CD8-positive, alpha-beta memory T cell (primary cell): ENCODE measurements around the gene ANTXR1. TPM values are rescaled to one million over a fixed set of nuclear protein-coding genes. Genes with fewer than 3 reads are reported as not detected.

Experiments
- CTCF ChIA-PET: fragments of 350-600 bp; sonication (Branson Sonifier 250); formaldehyde crosslinking; loops from one replicate; lab custom pipeline; 2021; ENCODE audit warnings: antibody characterized with exemption; lab: Charles Lee
- POLR2A ChIA-PET: fragments of 350-600 bp; sonication (Branson Sonifier 250); formaldehyde crosslinking; loops from one replicate; lab custom pipeline; 2021; ENCODE audit warnings: antibody characterized with exemption; lab: Charles Lee
- DNase-seq, 5 donors: peaks; one replicate each; pipeline versions ENCODE4 v3.0.0 to v3.0.0-alpha.2; 2020 to 2022; ENCODE audit warnings: mixed read lengths in 1 of 5
- H3K27ac ChIP-seq: one replicate; pipeline ENCODE4 v1.7.0; 2013; ENCODE audit warnings: low read depth, mild to moderate bottlenecking, low read length, moderate library complexity
- H3K27me3 ChIP-seq: 2 replicates; pipeline ENCODE4 v1.7.0; 2013; ENCODE audit warnings: low read length, mild to moderate bottlenecking; ENCODE audit not compliant: insufficient read depth, poor library complexity, severe bottlenecking
- H3K36me3 ChIP-seq: 2 replicates; pipeline ENCODE4 v1.7.0; 2013; ENCODE audit warnings: mild to moderate bottlenecking, low read length, moderate library complexity; ENCODE audit not compliant: insufficient read depth
- H3K4me1 ChIP-seq: 2 replicates; pipeline ENCODE4 v1.7.0; 2013; ENCODE audit warnings: mild to moderate bottlenecking, low read length, moderate library complexity; ENCODE audit not compliant: insufficient read depth
- H3K4me3 ChIP-seq: 2 replicates; pipeline ENCODE4 v1.7.0; 2013; ENCODE audit warnings: mild to moderate bottlenecking, low read length
- H3K9me3 ChIP-seq: 2 replicates; pipeline ENCODE4 v1.7.0; 2013; ENCODE audit warnings: mild to moderate bottlenecking, low read length
- H3K27ac Mint-ChIP-seq, 8 donors: one replicate each; pipeline ENCODE4 v1.8.0; 2020 to 2021; ENCODE audit warnings: mixed read lengths in 8 of 8, mild to moderate bottlenecking in 6 of 8, inconsistent platforms in 3 of 8, moderate library complexity in 3 of 8
- H3K27me3 Mint-ChIP-seq, 2 donors: one replicate each; pipeline ENCODE4 v1.8.0; 2020 to 2021; ENCODE audit warnings: mixed read lengths in 2 of 2, mild to moderate bottlenecking in 1 of 2, moderate library complexity in 1 of 2
- H3K36me3 Mint-ChIP-seq, 3 donors: one replicate each; pipeline ENCODE4 v1.8.0; 2020 to 2021; ENCODE audit warnings: mixed read lengths in 3 of 3, inconsistent platforms in 1 of 3, mild to moderate bottlenecking in 1 of 3
- H3K4me1 Mint-ChIP-seq, 3 donors: one replicate each; pipeline ENCODE4 v1.8.0; 2020 to 2021; ENCODE audit warnings: mixed read lengths in 3 of 3, inconsistent platforms in 1 of 3, mild to moderate bottlenecking in 1 of 3
- H3K4me3 Mint-ChIP-seq, 7 donors: one replicate each; pipeline ENCODE4 v1.8.0; 2020 to 2021; ENCODE audit warnings: mixed read lengths in 7 of 7, mild to moderate bottlenecking in 6 of 7, moderate library complexity in 4 of 7, inconsistent platforms in 2 of 7
- H3K9me3 Mint-ChIP-seq, 5 donors: one replicate each; pipeline ENCODE4 v1.8.0; 2020 to 2022; ENCODE audit warnings: mixed read lengths in 5 of 5, mild to moderate bottlenecking in 3 of 5, moderate library complexity in 2 of 5, inconsistent platforms in 1 of 5
- polyA plus RNA-seq: library from polyadenylated mRNA; unstranded; fragments of 300-500 nt; fragmentation: Illumina TruSeq; gene quantifications from one replicate; pipeline ENCODE4 v1.2.3, GENCODE V29; 2021
- total RNA-seq, 2 experiments: library from RNA; stranded (reverse); gene quantifications; one replicate each; pipeline ENCODE4 v1.2.3, GENCODE V29; 2021

Gene ANTXR1
- total and polyA plus RNA-seq, 3 experiments from 2014 or later = 0.22 to 0.27 TPM; not detected in 1

DNA sequence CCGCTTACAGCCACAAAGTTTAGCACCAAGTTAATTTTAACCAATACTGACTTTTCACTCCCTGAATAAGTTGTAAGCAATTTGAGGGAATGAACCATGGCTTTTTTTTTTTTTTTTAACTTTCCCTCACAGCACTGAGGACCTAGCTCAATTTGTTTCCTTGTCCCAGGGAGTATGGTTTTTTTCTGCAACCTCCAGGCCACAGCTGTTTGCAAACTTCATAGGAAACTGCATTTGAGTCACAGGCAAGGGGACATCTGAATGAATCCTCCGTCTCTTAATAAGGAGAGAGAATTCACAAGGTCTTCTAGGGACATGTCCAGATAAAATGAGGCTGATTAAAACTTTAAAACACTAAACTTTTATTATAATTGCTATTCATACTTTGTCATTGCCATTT, 192.5 kb downstream of the ANTXR1 start:
- no peaks in the 10 kb centered on the region for H3K4me1 ChIP-seq
- H3K27me3 Mint-ChIP-seq = peaks cover 6 to 15% of the 10 kb centered on the region in 2 donors

DNA sequence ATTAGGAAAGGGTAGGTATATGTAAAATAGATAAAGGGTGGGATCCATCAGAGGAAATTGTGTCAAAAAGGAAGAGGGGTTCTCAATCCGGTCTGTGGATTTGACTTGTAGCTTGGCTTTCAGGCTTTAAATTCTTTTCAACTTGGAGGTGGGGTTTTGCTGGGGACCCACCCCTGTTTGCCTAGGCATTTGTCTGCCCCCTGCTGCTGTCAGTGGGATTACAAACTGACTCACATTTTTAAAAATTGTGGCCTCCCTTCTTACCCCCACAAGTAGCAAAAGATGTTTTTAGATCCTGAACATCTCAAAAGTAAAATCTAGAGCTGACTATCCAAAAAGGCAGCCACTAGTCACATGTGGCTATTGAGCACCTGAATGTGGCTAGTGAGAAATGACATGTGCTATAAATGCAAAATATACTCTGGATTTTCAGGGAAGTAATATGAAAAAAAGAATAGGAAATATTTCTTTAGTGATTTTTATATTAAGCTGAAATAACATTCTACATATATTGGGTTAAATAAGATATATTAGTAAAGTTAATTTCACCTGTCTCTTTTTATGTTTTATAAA, 195.1 kb downstream of the ANTXR1 start:
- no peaks in the 10 kb centered on the region for H3K4me1 Mint-ChIP-seq
- H3K4me3 ChIP-seq = no peak overlapping the region
- H3K9me3 ChIP-seq = no peaks in the 10 kb centered on the region
- DNase-seq = no peak
- H3K36me3 Mint-ChIP-seq = no peaks in the 10 kb centered on the region
- ChIA-PET POLR2A (no interaction called here), CTCF (no interaction called here)
- H3K9me3 Mint-ChIP-seq = no peaks in the 10 kb centered on the region
- no peak overlapping the region for H3K27ac ChIP-seq
- no peaks in the 10 kb centered on the region for H3K36me3 ChIP-seq
- H3K27me3 ChIP-seq = no peaks in the 10 kb centered on the region
- no peak overlapping the region for H3K27ac Mint-ChIP-seq
- peaks cover 6 to 15% of the 10 kb centered on the region in 2 donors for H3K27me3 Mint-ChIP-seq
- no peak overlapping the region for H3K4me3 Mint-ChIP-seq
- H3K4me1 ChIP-seq = no peaks in the 10 kb centered on the region

More for the DNA sequence above, 192.5 kb downstream of the ANTXR1 start:
- ChIA-PET POLR2A (no interaction called here), CTCF (no interaction called here)
- Histone ChIP-seq H3K9me3 (no peaks in the 10 kb centered on the region), H3K36me3 (no peaks in the 10 kb centered on the region), H3K27ac (no peak overlapping the region), H3K27me3 (no peaks in the 10 kb centered on the region), H3K4me3 (no peak overlapping the region)
- DNase-seq = no peak
- no peaks in the 10 kb centered on the region for H3K4me1 Mint-ChIP-seq
- no peak overlapping the region for H3K4me3 Mint-ChIP-seq
- H3K36me3 Mint-ChIP-seq = no peaks in the 10 kb centered on the region
- H3K9me3 Mint-ChIP-seq = no peaks in the 10 kb centered on the region
- H3K27ac Mint-ChIP-seq = no peak overlapping the region

DNA sequence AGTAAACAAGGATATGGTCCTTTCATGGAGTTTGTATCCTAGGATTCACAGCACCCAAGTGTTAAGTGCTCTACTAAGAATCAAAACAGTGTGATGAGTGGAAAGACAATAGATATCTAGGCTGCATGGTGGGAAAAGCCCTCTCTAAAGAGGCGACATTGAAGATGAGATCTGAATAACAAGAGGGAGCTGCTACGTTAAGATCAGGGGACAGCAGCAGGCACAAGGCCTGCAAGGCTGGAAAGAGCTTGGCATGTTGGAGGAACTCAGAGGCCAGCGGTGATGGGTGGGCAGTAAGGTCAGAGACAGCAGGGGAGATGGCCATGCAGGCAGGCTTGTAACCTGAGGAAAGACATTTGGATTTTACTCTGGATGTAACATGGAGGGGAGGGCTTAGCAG, 196.5 kb downstream of the ANTXR1 start:
- Histone ChIP-seq H3K36me3 (no peaks in the 10 kb centered on the region), H3K27ac (no peak overlapping the region), H3K4me1 (no peaks in the 10 kb centered on the region), H3K9me3 (no peaks in the 10 kb centered on the region), H3K4me3 (no peak overlapping the region), H3K27me3 (no peaks in the 10 kb centered on the region)
- Mint-ChIP-seq H3K9me3 (no peaks in the 10 kb centered on the region), H3K36me3 (no peaks in the 10 kb centered on the region), H3K4me1 (no peaks in the 10 kb centered on the region), H3K27me3 (peaks cover 6 to 18% of the 10 kb centered on the region in 2 donors), H3K27ac (no peak overlapping the region), H3K4me3 (no peak overlapping the region)
- no peak for DNase-seq
- POLR2A ChIA-PET = no interaction called here
- CTCF ChIA-PET = no interaction called here

DNA sequence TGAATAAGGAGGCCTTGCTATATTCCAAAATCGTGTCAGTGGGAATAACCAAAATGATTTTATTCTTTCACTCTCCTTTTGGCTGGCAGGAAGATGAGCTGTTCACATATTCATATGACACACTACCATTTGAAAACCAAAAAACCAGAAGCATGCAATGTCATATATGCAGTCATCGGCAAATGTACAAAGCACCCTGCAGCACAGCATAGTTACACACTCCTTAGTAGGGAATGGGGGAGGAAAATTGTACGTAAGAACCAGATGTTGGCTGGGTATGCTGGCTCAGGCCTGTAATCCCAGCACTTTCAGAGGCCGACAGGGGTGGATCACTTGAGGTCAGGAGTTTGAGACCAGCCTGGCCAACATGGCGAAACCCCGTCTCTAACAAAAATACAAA, 197.4 kb downstream of the ANTXR1 start:
- Histone ChIP-seq H3K27me3 (no peaks in the 10 kb centered on the region), H3K4me3 (no peak overlapping the region), H3K9me3 (no peaks in the 10 kb centered on the region), H3K27ac (no peak overlapping the region), H3K4me1 (no peaks in the 10 kb centered on the region), H3K36me3 (no peaks in the 10 kb centered on the region)
- no peak for DNase-seq
- H3K27ac Mint-ChIP-seq = no peak overlapping the region
- no peaks in the 10 kb centered on the region for H3K4me1 Mint-ChIP-seq
- no peaks in the 10 kb centered on the region for H3K9me3 Mint-ChIP-seq
- no peak overlapping the region for H3K4me3 Mint-ChIP-seq
- no peaks in the 10 kb centered on the region for H3K36me3 Mint-ChIP-seq
- POLR2A ChIA-PET = no interaction called here
- CTCF ChIA-PET = no interaction called here
- H3K27me3 Mint-ChIP-seq = peaks cover 0 to 17% of the 10 kb centered on the region in 2 donors

DNA sequence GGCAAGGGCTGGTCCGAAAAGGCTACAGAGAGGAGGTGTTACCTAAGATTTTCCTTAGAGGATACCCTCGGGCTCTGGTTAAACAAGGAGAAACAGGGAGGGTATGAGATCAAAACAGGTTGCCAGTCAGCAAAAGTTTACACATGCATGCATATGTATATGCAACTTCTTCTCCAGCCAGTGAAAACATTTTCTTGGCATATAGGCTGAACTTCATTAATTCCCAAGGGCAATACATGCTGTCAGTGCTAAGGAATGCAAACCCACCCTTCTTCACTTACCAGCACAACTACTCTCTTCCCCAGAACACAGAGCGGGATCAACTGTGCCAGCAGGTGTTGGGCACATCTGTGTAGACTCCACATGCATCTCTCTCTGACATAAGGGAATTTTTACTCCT, 198.1 kb downstream of the ANTXR1 start:
- H3K27me3 Mint-ChIP-seq = peaks cover 0 to 17% of the 10 kb centered on the region in 2 donors
- no peaks in the 10 kb centered on the region for H3K4me1 ChIP-seq
- no peaks in the 10 kb centered on the region for H3K4me1 Mint-ChIP-seq
- no peak for DNase-seq
- no peaks in the 10 kb centered on the region for H3K36me3 ChIP-seq
- no peaks in the 10 kb centered on the region for H3K9me3 ChIP-seq
- H3K36me3 Mint-ChIP-seq = no peaks in the 10 kb centered on the region
- H3K27me3 ChIP-seq = no peaks in the 10 kb centered on the region
- POLR2A ChIA-PET = no interaction called here
- H3K27ac ChIP-seq = no peak overlapping the region
- CTCF ChIA-PET = no interaction called here
- no peak overlapping the region for H3K4me3 Mint-ChIP-seq
- no peaks in the 10 kb centered on the region for H3K9me3 Mint-ChIP-seq
- H3K27ac Mint-ChIP-seq = no peak overlapping the region
- no peak overlapping the region for H3K4me3 ChIP-seq

DNA sequence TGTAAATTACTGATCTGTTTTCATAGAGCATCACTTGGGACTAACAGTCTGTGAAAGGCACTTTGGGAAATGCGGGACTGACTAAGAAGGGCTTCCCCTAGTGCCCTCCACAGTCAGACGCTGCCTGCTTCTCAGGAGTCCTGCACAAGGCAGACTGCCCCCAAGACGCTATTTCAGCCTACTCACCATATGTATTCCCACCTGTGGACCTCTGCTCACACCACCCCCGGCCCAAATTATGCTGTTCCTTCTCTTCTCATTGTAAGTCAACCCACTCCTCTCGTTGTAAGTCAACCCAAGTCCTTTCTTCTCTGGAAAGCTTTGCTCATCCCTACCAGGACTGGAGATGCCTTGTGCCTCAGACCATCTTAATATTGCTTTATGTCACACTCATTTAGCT, 198.7 kb downstream of the ANTXR1 start:
- no peaks in the 10 kb centered on the region for H3K27me3 ChIP-seq
- ChIA-PET POLR2A (no interaction called here), CTCF (no interaction called here)

DNA sequence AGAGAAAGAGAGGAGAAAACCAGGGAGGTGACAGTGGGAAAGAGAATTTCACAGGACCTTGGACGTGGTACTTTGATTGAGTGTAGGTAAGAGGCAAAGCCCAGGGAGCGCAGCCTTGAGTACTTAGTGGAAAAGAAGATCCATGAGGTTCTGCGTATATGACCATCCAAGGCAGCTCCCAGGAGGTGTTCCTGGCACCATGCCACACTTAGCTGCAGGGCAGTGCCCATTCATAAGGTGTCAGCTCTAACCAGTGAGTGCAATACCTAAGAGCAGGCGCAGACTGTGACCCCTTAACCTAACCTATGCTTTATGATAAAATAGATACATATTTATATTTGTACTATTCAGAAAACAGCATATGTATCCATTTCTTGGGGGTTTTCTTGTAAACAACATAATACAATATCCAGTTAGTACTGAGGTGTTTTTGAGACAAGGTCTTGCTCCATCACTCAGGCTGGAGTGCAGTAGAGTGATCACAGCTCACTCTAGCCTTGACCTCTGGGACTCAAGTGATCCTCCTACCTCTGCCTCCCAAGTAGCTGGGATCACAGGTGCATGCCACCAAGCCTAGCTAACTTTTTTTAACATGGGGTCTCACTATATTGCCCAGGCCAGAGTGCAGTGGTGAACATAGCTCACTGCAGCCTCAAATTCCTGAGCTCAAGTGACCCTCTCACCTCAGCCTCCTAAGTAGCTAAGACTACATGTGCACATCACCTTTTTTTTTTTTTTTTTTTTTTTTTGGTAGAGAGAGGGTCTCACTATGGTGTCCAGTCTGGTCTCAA, 199.5 kb downstream of the ANTXR1 start:
- ChIA-PET CTCF (no interaction called here), POLR2A (no interaction called here)
- Histone ChIP-seq H3K4me1 (no peaks in the 10 kb centered on the region), H3K27ac (no peak overlapping the region), H3K4me3 (no peak overlapping the region), H3K36me3 (no peaks in the 10 kb centered on the region), H3K27me3 (no peaks in the 10 kb centered on the region), H3K9me3 (no peaks in the 10 kb centered on the region)
- H3K4me3 Mint-ChIP-seq = no peak overlapping the region
- H3K36me3 Mint-ChIP-seq = no peaks in the 10 kb centered on the region
- H3K27me3 Mint-ChIP-seq = peaks cover 0 to 18% of the 10 kb centered on the region in 2 donors
- no peaks in the 10 kb centered on the region for H3K4me1 Mint-ChIP-seq
- no peak overlapping the region for H3K27ac Mint-ChIP-seq
- no peaks in the 10 kb centered on the region for H3K9me3 Mint-ChIP-seq
- no peak for DNase-seq

More for the DNA sequence above, 198.7 kb downstream of the ANTXR1 start:
- Mint-ChIP-seq H3K9me3 (no peaks in the 10 kb centered on the region), H3K27me3 (peaks cover 0 to 22% of the 10 kb centered on the region in 2 donors), H3K4me3 (no peak overlapping the region), H3K4me1 (no peaks in the 10 kb centered on the region), H3K27ac (no peak overlapping the region), H3K36me3 (no peaks in the 10 kb centered on the region)
- no peak for DNase-seq
- Histone ChIP-seq H3K27ac (no peak overlapping the region), H3K36me3 (no peaks in the 10 kb centered on the region), H3K4me3 (no peak overlapping the region), H3K9me3 (no peaks in the 10 kb centered on the region), H3K4me1 (no peaks in the 10 kb centered on the region)

DNA sequence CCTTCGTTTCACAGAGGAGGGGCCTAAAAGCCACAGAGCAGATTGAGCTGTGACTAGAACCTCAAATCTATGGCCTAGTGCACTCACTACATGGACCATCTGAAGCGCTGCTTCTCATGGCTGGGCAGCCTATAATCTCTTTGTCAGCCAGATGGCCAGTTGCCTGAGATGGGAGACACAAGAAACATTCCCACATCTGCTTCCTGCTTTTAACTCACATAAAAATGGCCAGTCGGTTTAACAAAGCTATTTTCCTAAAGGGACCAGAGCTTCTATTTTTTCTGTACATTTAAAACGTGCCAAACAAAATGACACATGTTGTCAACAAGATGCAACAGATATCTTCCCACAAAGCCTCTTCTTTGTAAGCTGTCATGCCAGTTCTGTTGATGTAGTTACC, 200.2 kb downstream of the ANTXR1 start:
- Histone ChIP-seq H3K4me3 (no peak overlapping the region), H3K27me3 (no peaks in the 10 kb centered on the region), H3K9me3 (no peaks in the 10 kb centered on the region), H3K36me3 (no peaks in the 10 kb centered on the region), H3K27ac (no peak overlapping the region), H3K4me1 (no peaks in the 10 kb centered on the region)
- Mint-ChIP-seq H3K9me3 (no peaks in the 10 kb centered on the region), H3K27ac (no peak overlapping the region), H3K4me3 (no peak overlapping the region), H3K4me1 (no peaks in the 10 kb centered on the region), H3K36me3 (no peaks in the 10 kb centered on the region), H3K27me3 (peaks cover 0 to 14% of the 10 kb centered on the region in 2 donors)
- CTCF ChIA-PET = no interaction called here
- DNase-seq = no peak
- POLR2A ChIA-PET = no interaction called here
